ENCODE data around the gene GATAD2A.
A peak's percentile ranks its signal among the peaks of the same experiment; 100 is the strongest.
"Not testable (repeated sequence)": the region's sequence is repeated elsewhere in the genome, so short reads cannot be mapped to it uniquely, and the experiment has no call there.

GATAD2A gene

GRCh38 chr19:19447536-19448237 is 42.2 kb downstream of the GATAD2A start:
- no peak for DNase-seq

DNA sequence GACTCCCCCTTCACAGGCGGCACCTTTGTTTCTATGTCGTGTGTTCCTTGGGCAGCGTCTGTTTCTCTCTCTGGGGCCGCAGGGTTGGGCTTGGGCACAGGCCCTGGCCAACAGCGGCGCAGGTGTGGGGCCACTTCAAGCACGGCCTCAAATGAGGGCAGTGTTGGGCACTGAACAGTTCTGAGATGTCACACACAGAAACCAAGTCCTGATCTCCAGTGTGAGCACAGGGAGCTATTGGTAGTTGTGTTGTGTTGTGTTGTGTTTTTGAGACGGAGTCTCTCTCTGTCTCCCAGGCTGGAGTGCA is 42.7 kb downstream of the GATAD2A start:
- no peak for DNase-seq

- DNase-seq = no peak
Measured at GRCh38 chr19:19451429-19452242, 46.2 kb downstream of the GATAD2A start.

DNA sequence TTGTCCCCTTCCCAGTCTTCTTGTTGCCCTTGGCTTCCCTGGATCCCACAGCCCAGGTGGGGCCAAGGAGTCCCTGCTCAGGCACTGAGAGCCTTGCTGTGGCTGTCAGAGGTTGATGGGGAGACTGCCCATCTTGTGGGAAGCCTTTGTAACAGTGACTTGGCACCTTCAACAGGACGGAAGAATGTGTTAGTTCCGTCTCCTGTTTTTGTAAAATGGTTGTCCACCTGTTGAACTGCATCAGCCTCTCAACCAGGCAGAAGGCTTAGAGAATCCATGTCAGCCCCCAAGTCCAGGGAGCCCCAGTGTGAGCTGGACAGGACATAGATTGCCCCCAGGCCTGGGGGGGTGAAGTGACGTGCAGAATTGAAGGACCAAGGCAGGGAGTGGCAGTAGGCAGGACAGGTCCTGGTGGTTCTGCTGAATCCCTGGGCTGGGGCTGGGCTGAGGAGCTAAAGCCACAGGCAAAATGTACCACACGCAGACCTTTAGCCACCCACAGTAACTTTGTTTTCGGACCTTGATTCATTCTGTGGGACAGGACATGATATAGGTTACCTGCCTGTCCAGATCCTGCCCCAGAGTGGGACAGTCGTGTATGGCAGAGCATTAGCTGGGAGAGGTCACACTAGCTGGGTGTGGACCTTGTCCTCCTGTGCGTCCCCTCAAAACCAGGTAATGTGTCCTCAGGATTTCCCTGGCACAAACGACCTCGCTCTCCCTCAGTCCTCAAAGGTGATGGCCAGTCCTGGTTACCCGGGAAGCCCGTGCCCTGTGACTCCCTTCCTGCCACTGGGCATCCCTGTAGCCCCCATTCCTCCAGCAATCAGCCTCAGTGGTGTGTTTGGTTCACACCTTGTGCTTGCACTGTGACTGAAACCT is 47.0 kb downstream of the GATAD2A start:
- DNase-seq = no peak

DNA sequence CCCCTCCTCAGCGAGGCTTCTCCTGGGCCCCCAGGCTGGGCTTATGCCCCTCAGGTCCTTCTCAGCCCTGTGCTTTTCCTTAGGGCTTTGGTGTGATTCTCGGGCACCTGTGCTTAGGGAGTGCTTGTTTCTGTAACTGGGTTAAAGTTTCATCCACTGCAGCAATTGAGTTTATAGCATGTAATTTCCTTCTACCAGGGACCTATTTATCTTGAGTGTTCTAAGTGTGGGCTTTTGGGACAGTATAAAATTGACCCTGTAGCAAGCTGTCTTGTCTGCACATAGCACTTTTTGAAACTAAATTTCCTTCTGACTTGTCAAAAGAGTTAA is 47.6 kb downstream of the GATAD2A start:
- no peak for DNase-seq

DNA sequence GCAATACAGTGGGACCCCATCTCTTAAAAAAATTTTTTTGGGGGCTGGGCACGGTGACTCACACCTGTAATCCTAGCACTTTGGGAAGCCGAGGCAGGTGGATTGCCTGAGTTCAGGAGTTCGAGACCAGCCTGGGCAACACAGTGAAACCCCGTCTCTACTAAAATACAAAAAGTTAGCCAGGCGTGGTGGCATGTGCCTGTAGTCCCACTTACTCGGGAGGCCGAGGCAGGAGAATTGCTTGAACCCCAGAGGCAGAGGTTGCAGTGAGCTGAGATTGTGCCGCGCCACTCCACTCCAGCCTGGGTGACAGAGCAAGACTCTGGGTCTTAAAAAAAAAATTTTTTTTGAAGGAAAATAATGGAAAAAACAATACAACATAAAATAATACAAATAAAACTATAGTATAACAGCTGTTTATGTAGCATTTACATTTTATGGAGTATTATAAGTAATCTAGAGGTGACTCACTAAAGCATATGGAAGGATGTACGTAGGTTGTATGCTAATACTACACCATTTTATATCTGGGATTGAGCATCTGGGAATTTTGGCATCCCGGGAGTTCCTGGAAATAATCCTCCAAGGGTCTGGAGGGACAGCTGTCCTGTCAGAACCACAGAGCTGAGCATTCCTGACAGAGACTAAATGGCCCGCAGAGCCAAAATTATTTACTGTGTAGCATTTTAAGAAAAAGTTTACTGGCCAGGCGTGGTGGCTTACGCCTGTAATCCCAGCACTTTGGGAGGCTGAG is 49.9 kb downstream of the GATAD2A start:
- DNase-seq = not testable (repeated sequence)

DNA sequence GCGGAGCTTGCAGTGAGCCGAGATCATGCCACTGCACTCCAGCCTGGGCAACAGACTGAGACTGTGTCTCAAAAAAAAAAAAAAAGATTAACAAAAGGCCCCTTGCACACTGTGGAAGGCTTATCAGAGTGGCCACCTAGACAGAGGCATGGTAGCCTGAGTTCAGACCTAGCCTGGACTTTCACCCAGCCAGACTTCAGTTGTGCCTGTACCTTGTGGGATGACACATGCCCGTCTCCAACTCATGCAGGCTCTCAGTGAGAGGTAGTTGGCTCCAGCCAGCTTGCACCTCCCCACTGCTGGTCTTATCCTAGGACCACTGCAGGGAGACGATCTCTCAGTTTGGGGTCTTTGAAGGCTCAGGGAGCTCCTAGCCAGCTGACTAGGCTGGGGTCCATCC is 52.2 kb downstream of the GATAD2A start:
- no peak for DNase-seq

- no peak for DNase-seq
Measured at GRCh38 chr19:19458110-19458816, 52.8 kb downstream of the GATAD2A start.

DNA sequence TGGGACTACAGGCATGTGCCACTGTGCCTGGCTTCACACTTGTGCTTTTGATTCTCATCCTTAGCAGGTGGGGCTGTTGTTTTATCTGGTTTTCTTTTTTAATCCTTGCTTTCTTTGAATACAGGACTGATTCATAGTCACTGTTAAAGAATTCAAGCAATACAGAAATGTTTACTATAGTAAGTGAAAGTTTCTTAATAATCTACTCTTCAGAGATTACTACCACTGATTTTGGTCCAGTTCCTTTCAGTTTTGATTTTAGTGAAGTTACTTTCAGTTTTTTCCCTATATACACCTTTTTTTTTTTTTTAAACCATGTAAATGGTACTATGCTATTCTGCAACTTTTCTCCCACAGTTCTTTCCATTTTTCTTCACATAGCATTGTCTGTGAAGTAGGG is 53.6 kb downstream of the GATAD2A start:
- no peak for DNase-seq

DNA sequence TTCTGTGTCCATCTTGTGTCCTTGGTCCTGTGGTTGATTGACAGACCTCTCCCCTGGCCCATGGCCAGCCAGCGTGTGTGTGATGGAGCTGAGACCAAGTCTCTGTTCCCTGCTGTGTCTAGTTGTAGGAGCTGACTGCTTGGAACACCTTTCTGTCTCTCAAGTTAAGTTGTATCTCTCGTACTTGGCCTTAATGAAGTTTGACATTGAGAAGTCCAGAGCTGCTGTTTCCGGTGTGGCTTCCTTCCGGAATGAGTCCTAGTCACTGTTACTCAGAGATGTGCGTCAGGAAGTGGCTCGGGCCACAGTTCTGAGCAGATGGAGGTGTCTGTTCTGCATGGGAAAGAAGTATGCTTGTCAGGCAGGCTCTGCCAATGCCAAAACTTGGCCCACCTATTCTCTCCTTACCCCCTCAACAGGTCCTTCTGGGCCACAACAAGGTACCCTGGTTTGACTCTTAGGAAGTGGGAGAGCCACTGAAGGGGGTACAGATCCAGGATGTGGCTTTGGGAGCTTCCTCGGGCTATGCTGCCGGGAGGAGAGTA is 54.3 kb downstream of the GATAD2A start:
- peak; percentile 46 to 51 for DNase-seq

GRCh38 chr19:19460258-19460731 is 54.8 kb downstream of the GATAD2A start:
- no peak for DNase-seq

DNA sequence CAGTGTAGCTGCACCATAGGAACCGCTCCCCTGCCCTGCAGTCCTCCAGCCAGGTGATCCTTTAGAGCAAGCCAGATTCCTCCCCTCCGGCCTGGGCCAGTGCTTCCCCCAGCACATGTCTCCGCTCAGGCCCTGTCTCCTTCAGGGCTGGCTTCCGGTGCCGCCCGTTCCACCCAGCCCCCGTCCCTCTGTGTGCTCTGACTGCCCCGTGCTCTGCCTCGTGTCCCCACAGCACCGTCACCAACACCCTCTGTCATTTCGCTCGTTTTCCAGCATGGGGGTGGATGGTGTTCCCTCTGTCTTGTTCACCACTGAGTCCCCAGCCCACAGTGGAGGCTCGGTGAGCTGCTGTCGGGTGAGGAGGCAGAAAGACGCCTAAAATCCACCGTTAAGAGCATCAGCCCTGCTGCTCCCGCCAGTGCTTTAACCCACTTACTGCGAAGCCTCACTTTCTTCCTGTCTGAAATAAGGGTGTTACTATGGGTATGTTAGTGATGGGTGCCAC is 55.3 kb downstream of the GATAD2A start:
- DNase-seq = peak; percentile 48 to 55

DNA sequence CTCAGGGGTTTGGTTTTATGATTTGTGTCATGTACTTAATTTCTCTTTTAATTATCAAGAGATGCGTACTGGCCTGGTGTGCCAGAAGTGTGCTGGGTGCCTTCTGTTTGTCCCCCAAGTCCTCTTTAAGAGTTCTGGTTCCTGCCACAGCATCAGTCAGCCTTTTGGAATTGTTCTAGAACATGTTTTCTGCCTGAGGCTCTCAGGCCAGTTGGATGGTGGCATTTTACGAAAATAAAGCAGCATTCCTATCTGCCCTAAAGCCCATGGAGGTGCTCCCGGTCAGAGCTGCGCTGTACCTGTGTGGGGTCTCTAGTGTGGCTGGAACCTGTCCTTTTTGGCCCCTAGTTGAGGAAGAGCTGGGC is 55.8 kb downstream of the GATAD2A start:
- DNase-seq = no peak

DNA sequence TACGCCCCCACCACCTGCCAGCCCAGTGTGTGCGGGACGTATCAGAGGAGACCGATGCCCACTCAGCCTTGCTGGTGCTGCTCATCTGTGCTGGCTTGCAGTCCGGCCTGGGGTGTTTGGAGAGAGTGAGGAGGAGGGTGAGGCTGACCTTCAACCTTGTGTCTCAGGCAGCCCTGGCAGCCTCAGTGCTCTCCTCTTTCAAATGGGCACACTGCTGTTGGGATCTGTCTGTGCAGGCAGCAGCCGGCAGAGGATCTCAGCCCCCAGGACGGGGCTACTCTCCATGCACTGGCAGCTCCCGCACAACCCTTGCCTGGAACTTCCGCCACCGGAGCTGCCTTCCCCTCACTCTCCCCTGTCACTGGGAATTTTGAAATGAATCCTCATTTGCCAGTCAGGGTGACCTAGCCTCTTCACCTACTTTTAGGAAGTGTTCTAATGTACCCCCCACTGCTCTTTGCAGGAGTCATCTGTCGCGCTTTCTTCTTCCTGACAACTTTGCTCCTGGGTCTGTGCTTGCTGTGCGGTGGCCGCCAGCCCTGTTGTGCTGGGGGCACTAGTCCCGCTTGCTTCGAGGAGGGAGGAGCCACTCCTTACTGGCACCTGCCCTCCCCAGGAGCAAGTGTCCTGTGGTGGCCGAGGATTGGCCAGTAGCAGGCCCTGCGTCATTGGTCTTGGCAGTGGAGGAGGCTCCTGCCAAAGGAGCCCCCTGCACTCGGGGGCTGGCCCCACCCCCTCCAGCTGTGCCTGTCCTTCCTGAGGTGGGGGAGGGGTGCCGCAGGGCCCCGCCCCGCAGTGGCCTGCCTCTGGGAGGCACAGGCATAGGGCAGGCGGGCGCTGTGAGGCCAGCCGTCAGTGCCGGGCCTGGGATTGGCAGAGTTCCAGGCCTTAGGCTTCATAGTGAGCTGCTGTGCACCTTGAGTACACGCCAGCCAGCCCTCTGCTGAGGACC is 56.5 kb downstream of the GATAD2A start:
- no peak for DNase-seq

GRCh38 chr19:19463348-19464117 is 58.1 kb downstream of the GATAD2A start:
- no peak for DNase-seq

GRCh38 chr19:19464339-19465098 is 59.0 kb downstream of the GATAD2A start:
- DNase-seq = no peak

DNA sequence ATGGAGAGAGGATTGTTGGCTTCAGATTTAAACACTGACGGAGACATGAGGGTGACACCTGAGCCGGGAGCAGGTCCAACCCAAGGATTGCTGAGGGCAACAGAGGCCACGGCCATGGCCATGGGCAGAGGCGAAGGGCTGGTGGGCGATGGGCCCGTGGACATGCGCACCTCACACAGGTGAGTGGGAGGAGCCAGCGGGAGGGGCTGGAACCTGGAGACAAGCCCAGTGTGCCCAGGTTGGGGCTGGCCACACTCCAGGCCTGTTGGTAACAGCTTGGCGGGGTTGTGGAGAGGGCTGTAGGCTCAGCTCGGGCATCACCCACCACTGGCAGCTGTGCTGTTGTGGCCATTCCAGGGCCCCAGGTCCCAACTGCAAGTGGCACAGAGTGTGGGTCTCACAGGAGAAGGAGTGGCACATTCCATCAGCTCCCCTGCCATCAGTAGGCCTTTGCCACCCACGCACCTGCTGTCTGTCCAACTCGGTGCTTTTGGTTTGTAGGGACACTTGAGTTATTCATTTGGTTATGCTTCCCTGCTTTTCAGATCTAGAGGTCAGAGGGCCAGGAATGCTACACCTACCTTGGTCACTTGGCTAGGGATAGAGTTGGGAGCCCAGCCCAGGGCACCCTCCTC is 60.1 kb downstream of the GATAD2A start:
- DNase-seq = no peak

DNA sequence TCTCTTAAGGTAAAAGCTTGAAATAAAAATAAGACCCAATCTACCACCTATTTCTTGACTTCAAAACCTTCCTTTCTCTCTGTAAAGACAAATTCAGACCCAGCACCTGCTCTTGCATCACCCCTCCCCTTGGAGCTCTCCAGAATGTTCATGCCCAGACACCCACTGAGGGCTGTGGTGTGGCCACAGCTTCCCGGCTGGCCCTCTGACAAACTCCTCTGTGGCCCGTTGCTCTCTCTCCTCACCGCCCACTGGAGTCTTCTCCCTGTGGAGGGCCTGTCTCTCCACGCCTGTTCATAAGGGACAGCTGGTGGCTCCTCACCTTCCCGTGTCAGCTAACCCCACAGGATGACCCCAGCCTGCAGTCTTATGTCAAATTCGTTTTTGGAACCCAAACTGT is 60.7 kb downstream of the GATAD2A start:
- DNase-seq = no peak

All from activated CD4-positive, alpha-beta T cell treated with anti-CD3 and anti-CD28 coated beads, Interleukin-2, amount 50 U/mL, for 4 hours (primary cell).